HS-5 (cell line): ENCODE measurements around the gene MACO1.
"Not testable (repeated sequence)": the region's sequence is repeated elsewhere in the genome, so short reads cannot be mapped to it uniquely, and the experiment has no call there.

Source experiments
- DNase-seq: peaks from one replicate; pipeline ENCODE4 v3.0.0-alpha.2; 2012; ENCODE audit warnings: low read depth

The MACO1 gene

GRCh38 chr1:25423206-25423605 lies 7.5 kb upstream of the MACO1 start:
- DNase-seq, result not testable (repeated sequence)

DNA sequence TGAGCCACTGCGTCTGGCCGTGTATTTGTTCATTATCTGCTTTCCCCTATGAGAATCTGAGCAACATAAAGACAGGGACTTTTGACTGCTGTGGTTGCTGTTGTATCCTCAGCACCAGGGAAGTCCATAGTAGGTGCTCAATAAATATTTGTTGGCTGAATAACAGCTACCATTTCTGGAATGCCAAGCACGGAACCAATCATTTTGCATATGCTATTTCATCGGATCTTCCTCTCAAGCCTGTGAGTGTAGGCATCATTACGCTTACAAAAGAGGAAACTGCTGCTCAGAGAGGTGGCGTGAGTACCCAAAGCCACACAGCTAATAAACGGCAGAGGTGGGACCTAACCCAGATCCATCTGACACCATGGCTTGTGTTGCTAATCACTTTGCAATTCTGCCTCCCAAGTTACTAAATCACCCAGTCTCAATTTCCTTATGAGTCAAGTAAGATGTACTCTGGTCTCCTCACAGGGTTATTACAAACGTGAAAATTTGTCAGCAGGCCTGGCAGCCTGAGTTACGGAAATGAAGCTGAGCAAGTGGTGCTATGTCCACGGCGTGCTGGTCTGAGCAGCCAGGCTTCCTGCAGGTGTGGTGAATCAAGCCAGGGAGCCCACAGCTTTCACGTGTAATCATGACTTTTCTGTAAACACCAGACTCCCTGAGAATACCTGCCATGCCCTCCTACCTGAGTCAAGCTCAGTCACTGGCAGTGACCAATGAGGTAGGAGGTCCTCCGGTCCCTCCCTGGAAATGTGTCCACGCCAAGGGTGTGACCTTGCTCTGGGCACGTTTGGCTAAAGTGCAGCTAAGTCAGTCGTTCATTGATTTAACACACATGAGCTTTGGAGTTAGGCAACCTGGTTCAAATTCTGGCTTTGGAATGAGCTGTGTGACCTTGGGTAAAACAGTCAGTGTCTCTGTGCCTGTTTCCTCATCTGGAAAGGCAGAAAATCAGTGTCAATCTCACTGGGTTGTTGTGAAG lies 5.3 kb upstream of the MACO1 start:
- no peak for DNase-seq

DNA sequence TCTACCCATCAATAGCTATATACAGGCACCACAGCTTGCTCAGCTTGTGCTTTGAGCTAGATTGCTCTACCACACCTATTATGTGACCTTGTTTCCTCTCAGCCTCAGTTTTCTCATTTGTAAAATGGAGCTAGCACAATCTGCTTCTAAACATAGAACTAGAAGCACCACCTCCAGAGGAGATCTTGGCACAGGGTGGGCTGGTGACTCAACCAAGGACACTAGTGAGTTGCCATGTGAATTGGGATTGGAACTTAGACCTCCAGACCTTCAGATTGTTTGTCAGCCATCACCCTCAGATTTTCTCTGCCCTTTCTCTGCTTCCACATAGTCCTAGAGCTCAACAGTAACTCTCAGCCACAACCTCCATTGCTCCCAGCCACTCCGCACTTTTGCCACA lies 3.0 kb upstream of the MACO1 start:
- DNase-seq, result no peak

DNA sequence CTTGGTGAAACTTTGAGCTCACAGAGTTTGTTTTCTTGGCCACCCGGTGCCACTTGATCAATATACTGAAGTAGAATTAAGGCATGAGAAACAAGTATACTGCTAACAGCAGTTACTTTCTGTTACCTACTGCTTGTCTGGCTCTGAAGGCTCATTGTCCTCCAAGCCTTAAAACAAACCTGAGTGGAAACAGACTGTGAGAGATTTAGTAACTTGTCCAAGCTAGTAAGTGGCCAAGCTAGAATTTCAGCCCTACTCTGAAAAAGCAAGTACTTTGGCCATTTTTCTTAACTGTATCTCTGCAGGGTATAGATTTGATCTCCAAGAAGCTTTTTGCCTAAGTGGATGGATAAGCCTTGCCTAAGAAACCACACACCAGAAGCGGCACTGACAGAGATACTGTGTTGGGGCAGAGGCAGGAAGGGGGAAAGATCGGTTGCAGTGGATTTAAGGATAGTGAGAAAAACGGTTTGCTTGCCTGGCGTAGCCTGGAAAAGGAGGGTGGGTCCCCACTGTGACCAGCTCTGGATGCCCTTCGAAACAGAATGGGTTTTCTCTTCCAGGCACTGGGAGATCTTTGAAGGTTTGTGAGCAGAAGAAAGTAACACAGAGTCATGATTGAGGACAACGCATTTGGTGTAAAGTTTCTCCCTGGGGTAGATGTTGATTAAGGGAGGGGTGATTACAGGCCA lies 2.1 kb upstream of the MACO1 start:
- no peak for DNase-seq

DNA sequence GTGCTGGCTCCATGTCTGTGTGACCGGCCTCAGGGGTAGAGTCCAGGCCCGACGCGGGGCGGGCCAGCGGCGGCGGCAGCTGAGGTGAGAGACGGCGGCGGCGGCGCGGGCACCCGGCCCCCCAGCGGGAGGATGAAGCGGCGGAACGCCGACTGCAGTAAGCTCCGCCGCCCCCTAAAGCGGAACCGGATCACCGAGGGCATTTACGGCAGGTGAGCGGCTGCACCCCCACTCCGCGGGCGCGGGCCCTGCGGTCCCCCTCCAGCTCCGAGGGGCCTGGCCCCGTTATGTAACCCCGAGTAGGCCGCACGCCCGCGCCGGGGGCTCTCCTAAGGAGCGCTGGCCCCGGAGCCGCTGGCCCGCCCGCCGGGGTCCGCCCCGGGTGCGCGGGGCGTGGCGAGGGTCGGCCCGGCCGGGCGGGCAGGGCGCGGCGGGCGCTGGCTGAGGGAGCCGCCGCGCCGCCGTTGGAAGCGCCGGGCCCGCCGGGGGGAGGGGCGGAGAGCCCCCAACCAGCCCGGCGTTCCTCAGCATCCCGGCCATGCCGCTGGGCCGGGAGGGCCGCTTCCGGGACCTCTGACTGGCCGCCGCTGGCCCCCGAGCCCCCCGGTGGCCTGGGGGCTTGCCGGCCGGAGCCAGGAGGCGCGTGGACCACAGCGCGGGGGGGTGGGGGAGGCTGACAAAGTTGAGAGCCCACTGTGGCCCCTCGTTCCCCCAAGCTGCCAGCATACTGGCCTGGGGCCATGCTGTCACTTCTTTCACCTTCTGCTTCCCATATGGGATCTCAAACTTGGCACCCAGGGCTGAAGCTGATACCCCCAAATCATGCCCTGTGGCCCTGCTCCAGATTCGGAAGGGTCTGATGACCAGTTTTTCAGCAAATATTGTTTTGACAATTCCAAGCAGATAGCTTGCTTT lies 527 bp downstream of the MACO1 start:
- DNase-seq, result no peak

DNA sequence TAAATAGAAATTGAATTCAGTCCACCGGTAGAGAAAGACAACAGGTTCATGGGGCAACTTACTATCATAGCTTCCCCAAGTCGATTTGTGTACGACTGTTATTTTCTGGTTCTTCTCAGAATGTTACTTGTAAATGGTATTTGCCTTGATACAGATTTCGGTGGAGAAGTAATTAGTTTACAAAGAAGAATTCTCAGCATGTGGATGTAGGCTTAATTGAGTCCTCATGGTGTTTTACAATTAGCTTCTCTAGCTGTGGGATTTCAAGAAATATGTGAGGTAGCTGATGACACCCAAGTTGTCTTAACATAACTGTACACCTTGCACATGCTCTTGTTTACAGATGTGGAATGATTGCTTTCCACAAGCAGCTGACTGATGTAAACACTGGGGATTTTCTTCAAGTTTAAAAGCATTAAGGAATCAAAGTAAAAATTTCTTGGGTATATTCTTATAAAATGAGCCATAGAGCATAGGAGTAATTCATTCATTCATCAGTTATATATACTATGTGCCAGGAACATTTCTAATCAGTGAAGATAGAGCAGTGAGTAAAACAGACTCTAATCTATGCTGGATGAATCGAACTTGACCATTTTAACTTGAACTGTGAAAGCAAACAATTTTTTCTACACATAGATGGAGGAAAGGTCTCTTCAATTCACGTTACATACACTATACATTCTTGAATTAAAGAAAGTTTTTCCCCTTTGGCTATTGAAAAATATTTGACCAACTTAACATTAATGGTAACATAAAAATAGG lies 1.4 kb downstream of the MACO1 start:
- DNase-seq, result no peak

GRCh38 chr1:25432749-25433388 lies 2.2 kb downstream of the MACO1 start:
- DNase-seq, result no peak

- DNase-seq, result no peak
Measured at GRCh38 chr1:25433389-25434186, 2.9 kb downstream of the MACO1 start.

- no peak for DNase-seq
Measured at GRCh38 chr1:25435397-25436108, 4.9 kb downstream of the MACO1 start.

DNA sequence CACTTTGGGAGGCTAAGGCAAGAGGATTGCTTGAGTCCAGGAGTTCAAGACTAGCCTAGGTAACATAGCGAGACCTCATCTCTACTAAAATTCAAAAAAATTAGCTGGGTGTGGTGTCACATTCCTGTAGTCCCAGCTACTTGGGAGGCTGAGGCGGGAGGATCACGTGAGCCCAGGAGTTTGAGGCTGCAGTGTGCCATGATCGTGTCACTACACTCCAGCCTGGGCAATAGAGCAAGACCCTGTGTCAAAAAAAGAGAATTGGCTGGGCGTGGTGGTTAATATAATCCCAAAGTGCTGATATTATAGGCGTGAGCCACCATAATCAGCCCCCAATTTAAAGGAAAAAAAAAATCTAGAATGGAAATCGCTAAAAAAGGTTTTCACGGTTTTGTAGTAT lies 7.0 kb downstream of the MACO1 start:
- no peak for DNase-seq

DNA sequence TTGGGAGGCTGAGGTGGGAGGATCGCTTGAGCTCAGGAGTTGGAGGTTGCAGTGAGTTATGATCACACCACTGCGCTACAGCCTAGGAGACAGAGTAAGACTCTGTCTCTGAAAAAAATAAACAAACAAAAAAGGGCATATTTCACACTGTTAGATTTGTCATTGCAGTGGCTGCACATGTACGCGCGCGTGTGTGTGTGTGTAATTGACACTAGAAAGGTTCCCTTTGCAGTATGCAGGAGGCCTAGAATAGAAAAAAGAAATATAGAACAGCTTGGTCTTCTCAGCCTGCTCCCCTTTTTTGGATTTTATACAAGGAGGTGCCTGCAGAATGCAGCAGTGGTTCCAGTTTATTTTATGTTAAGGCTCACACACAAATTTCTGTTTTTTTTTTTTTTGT lies 8.6 kb downstream of the MACO1 start:
- no peak for DNase-seq

DNA sequence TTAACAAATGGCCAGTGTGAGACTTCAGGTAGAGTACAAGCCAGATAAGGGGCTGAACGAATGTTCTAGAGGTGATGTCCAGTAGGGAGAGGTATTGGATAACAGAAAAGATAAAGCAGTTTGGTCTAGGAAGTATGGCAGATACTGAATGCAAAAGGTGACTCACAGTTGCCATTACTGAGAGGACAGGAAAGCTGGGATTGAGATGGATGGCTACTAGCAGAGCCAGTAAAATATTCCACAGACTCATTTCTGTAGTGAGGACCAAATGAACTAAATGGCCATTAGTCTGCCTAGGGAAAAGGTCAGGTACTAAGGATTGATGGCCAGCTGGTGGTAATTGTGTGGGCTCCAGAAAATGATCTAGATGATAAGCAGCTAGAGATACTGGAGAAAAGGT lies 11.5 kb downstream of the MACO1 start:
- DNase-seq, result no peak

GRCh38 chr1:25443030-25443699 lies 12.5 kb downstream of the MACO1 start:
- DNase-seq, result no peak

- DNase-seq, result not testable (repeated sequence)
Measured at GRCh38 chr1:25444604-25445003, 13.9 kb downstream of the MACO1 start.

GRCh38 chr1:25445993-25446538 lies 15.4 kb downstream of the MACO1 start:
- DNase-seq, result no peak

GRCh38 chr1:25447547-25447946 lies 16.9 kb downstream of the MACO1 start:
- DNase-seq, result no peak

- DNase-seq, result no peak
Measured at GRCh38 chr1:25450891-25451290, 20.2 kb downstream of the MACO1 start.

- DNase-seq, result no peak
Measured at GRCh38 chr1:25451908-25452307, 21.2 kb downstream of the MACO1 start.

DNA sequence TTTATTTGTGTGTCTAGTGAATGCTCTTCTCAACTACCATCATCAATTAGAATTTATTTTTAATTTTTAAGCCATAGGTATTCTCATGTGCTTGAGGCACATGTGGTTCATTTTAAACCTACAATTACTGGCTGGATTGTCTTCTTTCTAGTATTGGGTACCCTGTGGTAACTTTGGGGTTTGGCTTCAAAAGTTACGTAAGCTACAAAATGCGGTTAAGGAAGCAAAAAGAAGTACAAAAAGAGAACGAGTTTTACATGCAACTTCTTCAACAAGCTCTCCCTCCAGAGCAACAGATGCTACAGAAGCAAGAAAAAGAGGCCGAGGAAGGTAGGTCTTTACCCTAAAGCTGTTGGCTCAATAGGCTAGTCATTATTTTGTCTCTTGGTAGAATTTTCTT lies 25.8 kb downstream of the MACO1 start:
- no peak for DNase-seq
